ENCODE measurements around the gene IL4. TPM values are rescaled to one million over a fixed set of nuclear protein-coding genes. Genes with fewer than 3 reads are reported as not detected.
A peak's percentile ranks its signal among the peaks of the same experiment; 100 is the strongest.
"Not testable (repeated sequence)": the region's sequence is repeated elsewhere in the genome, so short reads cannot be mapped to it uniquely, and the experiment has no call there.

Gene IL4
- total and polyA plus RNA-seq, 4 donors: 0.43 TPM; not detected in 3

GRCh38 chr5:132689513-132689912, 15.7 kb downstream of the IL4 start:
- no peak overlapping the region for H3K27ac ChIP-seq (ENCODE audit: low read depth, low read length)
- DNase-seq (ENCODE audit: low read depth in 4 of 6, low spot score in 6 of 6): no peak
- no peaks in the 10 kb centered on the region for H3K9me3 ChIP-seq (ENCODE audit: control insufficient read depth, insufficient read depth, low read length)
- no peaks in the 10 kb centered on the region for H3K27me3 ChIP-seq (ENCODE audit: control insufficient read depth, insufficient read depth, low read length)
- H3K36me3 ChIP-seq (ENCODE audit: control insufficient read depth, insufficient read depth, low read length): peaks cover 3% of the 10 kb centered on the region
- WGBS (ENCODE audit: insufficient coverage): 88% methylated on average over 5 of the region's 7 CpGs
- no peaks in the 10 kb centered on the region for H3K4me1 ChIP-seq (ENCODE audit: control insufficient read depth, insufficient read depth, low read length)
- no peak overlapping the region for H3K4me3 ChIP-seq (ENCODE audit: low read depth, low read length)

GRCh38 chr5:132690156-132690555, 16.4 kb downstream of the IL4 start:
- H3K27ac ChIP-seq (ENCODE audit: low read depth, low read length): no peak overlapping the region
- no peaks in the 10 kb centered on the region for H3K27me3 ChIP-seq (ENCODE audit: control insufficient read depth, insufficient read depth, low read length)
- DNase-seq (ENCODE audit: low read depth in 4 of 6, low spot score in 6 of 6): no peak
- peaks cover 5% of the 10 kb centered on the region for H3K36me3 ChIP-seq (ENCODE audit: control insufficient read depth, insufficient read depth, low read length)
- no peaks in the 10 kb centered on the region for H3K9me3 ChIP-seq (ENCODE audit: control insufficient read depth, insufficient read depth, low read length)
- H3K4me3 ChIP-seq (ENCODE audit: low read depth, low read length): no peak overlapping the region
- WGBS (ENCODE audit: insufficient coverage): 100% methylated on average over 1 of the region's 3 CpGs
- no peaks in the 10 kb centered on the region for H3K4me1 ChIP-seq (ENCODE audit: control insufficient read depth, insufficient read depth, low read length)

GRCh38 chr5:132691755-132692631, 18.2 kb downstream of the IL4 start:
- 100% methylated on average over 1 of the region's 5 CpGs for WGBS (ENCODE audit: insufficient coverage)
- not testable (repeated sequence) for H3K4me1 ChIP-seq (ENCODE audit: control insufficient read depth, insufficient read depth, low read length); H3K9me3 ChIP-seq (ENCODE audit: control insufficient read depth, insufficient read depth, low read length); H3K4me3 ChIP-seq (ENCODE audit: low read depth, low read length); H3K27ac ChIP-seq (ENCODE audit: low read depth, low read length); H3K27me3 ChIP-seq (ENCODE audit: control insufficient read depth, insufficient read depth, low read length); H3K36me3 ChIP-seq (ENCODE audit: control insufficient read depth, insufficient read depth, low read length); DNase-seq (ENCODE audit: low read depth in 4 of 6, low spot score in 6 of 6)

- Histone ChIP-seq H3K36me3 (ENCODE audit: control insufficient read depth, insufficient read depth, low read length) (peaks cover 15% of the 10 kb centered on the region), H3K9me3 (ENCODE audit: control insufficient read depth, insufficient read depth, low read length) (no peaks in the 10 kb centered on the region), H3K4me1 (ENCODE audit: control insufficient read depth, insufficient read depth, low read length) (no peaks in the 10 kb centered on the region), H3K4me3 (ENCODE audit: low read depth, low read length) (no peak overlapping the region), H3K27me3 (ENCODE audit: control insufficient read depth, insufficient read depth, low read length) (no peaks in the 10 kb centered on the region), H3K27ac (ENCODE audit: low read depth, low read length) (no peak overlapping the region)
- no peak for DNase-seq (ENCODE audit: low read depth in 4 of 6, low spot score in 6 of 6)
Measured at GRCh38 chr5:132692632-132692967, 18.8 kb downstream of the IL4 start.

- Histone ChIP-seq H3K4me3 (ENCODE audit: low read depth, low read length) (no peak overlapping the region), H3K27me3 (ENCODE audit: control insufficient read depth, insufficient read depth, low read length) (no peaks in the 10 kb centered on the region), H3K4me1 (ENCODE audit: control insufficient read depth, insufficient read depth, low read length) (no peaks in the 10 kb centered on the region), H3K27ac (ENCODE audit: low read depth, low read length) (no peak overlapping the region), H3K36me3 (ENCODE audit: control insufficient read depth, insufficient read depth, low read length) (peaks cover 35% of the 10 kb centered on the region), H3K9me3 (ENCODE audit: control insufficient read depth, insufficient read depth, low read length) (no peaks in the 10 kb centered on the region)
- WGBS (ENCODE audit: insufficient coverage): no CpG with 5 or more reads among the region's 4 CpGs
- no peak for DNase-seq (ENCODE audit: low read depth in 4 of 6, low spot score in 6 of 6)
Measured at GRCh38 chr5:132695956-132696355, 22.2 kb downstream of the IL4 start.

GRCh38 chr5:132704875-132705274, 31.1 kb downstream of the IL4 start:
- DNase-seq (ENCODE audit: low read depth in 4 of 6, low spot score in 6 of 6): no peak
- WGBS (ENCODE audit: insufficient coverage): no CpG with 5 or more reads among the region's 1 CpG
- no peak overlapping the region for H3K4me3 ChIP-seq (ENCODE audit: low read depth, low read length)

GRCh38 chr5:132708645-132709044, 34.9 kb downstream of the IL4 start:
- H3K27me3 ChIP-seq (ENCODE audit: control insufficient read depth, insufficient read depth, low read length): no peaks in the 10 kb centered on the region
- H3K27ac ChIP-seq (ENCODE audit: low read depth, low read length): no peak overlapping the region
- no peak for DNase-seq (ENCODE audit: low read depth in 4 of 6, low spot score in 6 of 6)
- H3K4me3 ChIP-seq (ENCODE audit: low read depth, low read length): no peak overlapping the region
- no peaks in the 10 kb centered on the region for H3K9me3 ChIP-seq (ENCODE audit: control insufficient read depth, insufficient read depth, low read length)
- H3K36me3 ChIP-seq (ENCODE audit: control insufficient read depth, insufficient read depth, low read length): peaks cover 4% of the 10 kb centered on the region
- H3K4me1 ChIP-seq (ENCODE audit: control insufficient read depth, insufficient read depth, low read length): no peaks in the 10 kb centered on the region

More at GRCh38 chr5:132704875-132705274, 31.1 kb downstream of the IL4 start:
- Histone ChIP-seq H3K27ac (ENCODE audit: low read depth, low read length) (no peak overlapping the region), H3K27me3 (ENCODE audit: control insufficient read depth, insufficient read depth, low read length) (no peaks in the 10 kb centered on the region), H3K36me3 (ENCODE audit: control insufficient read depth, insufficient read depth, low read length) (peaks cover 13% of the 10 kb centered on the region), H3K4me1 (ENCODE audit: control insufficient read depth, insufficient read depth, low read length) (no peaks in the 10 kb centered on the region), H3K9me3 (ENCODE audit: control insufficient read depth, insufficient read depth, low read length) (no peaks in the 10 kb centered on the region)

- Histone ChIP-seq H3K27me3 (ENCODE audit: control insufficient read depth, insufficient read depth, low read length) (no peaks in the 10 kb centered on the region), H3K4me1 (ENCODE audit: control insufficient read depth, insufficient read depth, low read length) (no peaks in the 10 kb centered on the region), H3K27ac (ENCODE audit: low read depth, low read length) (no peak overlapping the region), H3K36me3 (ENCODE audit: control insufficient read depth, insufficient read depth, low read length) (peaks cover 18% of the 10 kb centered on the region), H3K9me3 (ENCODE audit: control insufficient read depth, insufficient read depth, low read length) (no peaks in the 10 kb centered on the region), H3K4me3 (ENCODE audit: low read depth, low read length) (no peak overlapping the region)
- peak in 2 of 6 donors; percentile 4 to 16 for DNase-seq (ENCODE audit: low read depth in 4 of 6, low spot score in 6 of 6)
- WGBS (ENCODE audit: insufficient coverage): 82% methylated on average over 7 of the region's 11 CpGs
Measured at GRCh38 chr5:132714456-132715307, 40.9 kb downstream of the IL4 start.

- Histone ChIP-seq H3K9me3 (ENCODE audit: control insufficient read depth, insufficient read depth, low read length) (peaks cover 1% of the 10 kb centered on the region), H3K4me3 (ENCODE audit: low read depth, low read length) (no peak overlapping the region), H3K27me3 (ENCODE audit: control insufficient read depth, insufficient read depth, low read length) (no peaks in the 10 kb centered on the region), H3K4me1 (ENCODE audit: control insufficient read depth, insufficient read depth, low read length) (no peaks in the 10 kb centered on the region), H3K36me3 (ENCODE audit: control insufficient read depth, insufficient read depth, low read length) (peaks cover 17% of the 10 kb centered on the region), H3K27ac (ENCODE audit: low read depth, low read length) (no peak overlapping the region)
- WGBS (ENCODE audit: insufficient coverage): 100% methylated on average over 1 of the region's 5 CpGs
- DNase-seq (ENCODE audit: low read depth in 4 of 6, low spot score in 6 of 6): no peak
Measured at GRCh38 chr5:132718544-132719312, 44.9 kb downstream of the IL4 start.
